Measurements from ENCODE around the gene RHBDF2.

RHBDF2 gene

GRCh38 chr17:76499267-76499667 is 2.0 kb downstream of the RHBDF2 start:
- DNase-seq, result no peak

- DNase-seq, result no peak
Observed at GRCh38 chr17:76498876-76499251, 2.4 kb downstream of the RHBDF2 start.

- no peak for DNase-seq
Observed at GRCh38 chr17:76497979-76498875, 3.0 kb downstream of the RHBDF2 start.

GRCh38 chr17:76497699-76497978 is 3.6 kb downstream of the RHBDF2 start:
- no peak for DNase-seq

GRCh38 chr17:76496464-76496863 is 4.8 kb downstream of the RHBDF2 start:
- no peak for DNase-seq

- no peak for DNase-seq
Observed at GRCh38 chr17:76495663-76496400, 5.4 kb downstream of the RHBDF2 start.

- DNase-seq, result no peak
Observed at GRCh38 chr17:76493505-76494167, 7.6 kb downstream of the RHBDF2 start.

- no peak for DNase-seq
Observed at GRCh38 chr17:76492989-76493501, 8.2 kb downstream of the RHBDF2 start.

- no peak for DNase-seq
Observed at GRCh38 chr17:76492123-76492988, 8.9 kb downstream of the RHBDF2 start.

- DNase-seq, result no peak
Observed at GRCh38 chr17:76491271-76492122, 9.7 kb downstream of the RHBDF2 start.

- DNase-seq, result no peak
Observed at GRCh38 chr17:76490112-76490710, 11.0 kb downstream of the RHBDF2 start.

- DNase-seq, result no peak
Observed at GRCh38 chr17:76487451-76488192, 13.6 kb downstream of the RHBDF2 start.

GRCh38 chr17:76485569-76485968 is 15.7 kb downstream of the RHBDF2 start:
- DNase-seq, result no peak

GRCh38 chr17:76484228-76484725 is 16.9 kb downstream of the RHBDF2 start:
- no peak for DNase-seq

- no peak for DNase-seq
Observed at GRCh38 chr17:76481071-76481655, 20.1 kb downstream of the RHBDF2 start.

GRCh38 chr17:76480632-76481031 is 20.6 kb downstream of the RHBDF2 start:
- no peak for DNase-seq

- no peak for DNase-seq
Observed at GRCh38 chr17:76479515-76480060, 21.6 kb downstream of the RHBDF2 start.

GRCh38 chr17:76478730-76479514 is 22.3 kb downstream of the RHBDF2 start:
- DNase-seq, result no peak

GRCh38 chr17:76478097-76478496 is 23.1 kb downstream of the RHBDF2 start:
- no peak for DNase-seq
